DOHH2 (cell line): Measurements from ENCODE around the gene SPNS2.

Experiments
- H3F3A ChIP-seq: fragments of 200-600 bp; sonication (generic), shearing (Covaris generic); 2 replicates; pipeline ENCODE4 v1.6.0; 2016; ENCODE audit warnings: antibody characterized with exemption, mild to moderate bottlenecking; ENCODE audit not compliant: control insufficient read depth, insufficient read depth
- H3K27ac ChIP-seq: fragments of 200-600 bp; sonication (generic); 2 replicates; pipeline ENCODE4 v1.5.1; 2014; ENCODE audit warnings: low read depth, mild to moderate bottlenecking, low read length, moderate library complexity
- H3K27me3 ChIP-seq: fragments of 200-600 bp; sonication (generic); 2 replicates; pipeline ENCODE4 v1.6.1; 2014; ENCODE audit warnings: mild to moderate bottlenecking, low read length, mixed read lengths; ENCODE audit not compliant: control insufficient read depth
- H3K36me3 ChIP-seq: fragments of 200-600 bp; sonication (generic); 2 replicates; pipeline ENCODE4 v1.6.1; 2014; ENCODE audit warnings: mild to moderate bottlenecking, low read length, moderate library complexity, mixed read lengths; ENCODE audit not compliant: control insufficient read depth
- H3K4me1 ChIP-seq: fragments of 200-600 bp; sonication (generic); 2 replicates; pipeline ENCODE4 v1.6.1; 2014; ENCODE audit warnings: mild to moderate bottlenecking, low read length, mixed read lengths; ENCODE audit not compliant: control insufficient read depth
- H3K4me2 ChIP-seq: fragments of 200-600 bp; sonication (generic); 2 replicates; pipeline ENCODE4 v1.6.0; 2014; ENCODE audit warnings: mild to moderate bottlenecking, low read length, moderate library complexity
- H3K4me3 ChIP-seq: fragments of 200-600 bp; sonication (generic); 2 replicates; pipeline ENCODE4 v1.5.1; 2014; ENCODE audit warnings: mild to moderate bottlenecking, low read length, mixed read lengths
- H3K79me2 ChIP-seq: fragments of 200-600 bp; sonication (generic); 2 replicates; pipeline ENCODE4 v1.6.1; 2014; ENCODE audit warnings: mild to moderate bottlenecking, low read length, mixed read lengths; ENCODE audit not compliant: control insufficient read depth
- H3K9me2 ChIP-seq: fragments of 200-600 bp; sonication (generic); replicated peaks from 2 replicates; pipeline ENCODE4 v1.6.1; 2014; ENCODE audit warnings: mild to moderate bottlenecking, low read length, mixed read lengths; ENCODE audit not compliant: control insufficient read depth
- H3K9me3 ChIP-seq: fragments of 200-600 bp; sonication (generic); 2 replicates; pipeline ENCODE4 v1.6.1; 2014; ENCODE audit warnings: antibody characterized with exemption, low read length, mixed read lengths; ENCODE audit not compliant: control insufficient read depth, insufficient read depth
- H4K20me1 ChIP-seq: fragments of 200-600 bp; sonication (generic); 2 replicates; pipeline ENCODE4 v1.6.0; 2014; ENCODE audit warnings: low read depth, mild to moderate bottlenecking, antibody characterized with exemption, low read length, moderate library complexity; ENCODE audit not compliant: control insufficient read depth, insufficient read depth
- EZH2phosphoT487 ChIP-seq: fragments of 200-600 bp; sonication (generic); IDR thresholded peaks from 2 replicates; pipeline ENCODE4 v1.6.1; 2017; ENCODE audit warnings: borderline replicate concordance, mild to moderate bottlenecking, antibody characterized with exemption, low read length, moderate library complexity, mixed read lengths
- TF ChIP-seq, protein P1 (sequence below): fragments of 200-600 bp; sonication (generic); IDR thresholded peaks from one replicate; pipeline ENCODE4 v1.5.1; 2014; ENCODE audit warnings: antibody characterized with exemption, mild to moderate bottlenecking, low read depth, low read length; ENCODE audit not compliant: poor library complexity, severe bottlenecking

Gene SPNS2

DNA sequence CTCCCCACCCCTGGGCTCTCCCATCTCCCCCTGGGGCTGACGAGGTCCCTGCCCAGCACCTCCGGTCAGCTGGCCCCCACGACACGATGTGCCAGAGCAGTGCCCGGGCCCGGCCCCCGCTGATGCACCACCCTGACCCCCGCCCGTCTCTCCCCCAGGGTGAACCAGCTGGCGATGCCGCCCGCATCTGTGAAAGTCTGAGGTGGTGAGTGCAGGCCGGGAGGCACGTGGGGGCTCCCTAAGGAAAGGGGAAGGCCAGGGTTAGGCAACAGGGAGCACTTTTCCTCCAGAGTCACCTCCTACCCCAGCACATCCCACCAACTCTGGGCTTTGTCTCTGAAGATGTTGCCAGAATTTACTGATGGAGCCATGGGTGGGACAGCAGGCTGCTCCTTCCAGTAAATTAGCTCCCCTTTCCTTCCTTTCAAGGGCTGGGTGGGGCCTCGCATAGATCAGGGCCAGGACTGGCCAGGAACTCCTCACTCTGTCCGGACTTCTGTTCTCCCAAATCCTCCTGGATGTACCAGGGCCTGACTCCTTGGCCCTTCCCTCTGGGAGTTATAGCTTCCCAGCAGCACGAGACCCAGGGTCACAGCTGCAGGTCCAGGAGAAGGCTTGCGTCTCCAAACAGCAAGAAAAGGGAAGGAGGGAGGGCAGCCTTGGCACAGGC is 38.2 kb downstream of the SPNS2 start:
- Histone ChIP-seq H4K20me1 (no peaks in the 10 kb centered on the region), H3K4me3 (no peak overlapping the region), H3K4me2 (no peak overlapping the region), H3K9me2 (no peaks in the 10 kb centered on the region), H3F3A (peaks cover 12% of the 10 kb centered on the region), H3K27me3 (no peaks in the 10 kb centered on the region), H3K4me1 (no peaks in the 10 kb centered on the region), H3K36me3 (peaks cover 46% of the 10 kb centered on the region), H3K9me3 (no peaks in the 10 kb centered on the region), H3K27ac (no peak overlapping the region), H3K79me2 (no peaks in the 10 kb centered on the region)
- no peak for TF ChIP-seq EZH2phosphoT487
- TF ChIP-seq, protein P1, sequence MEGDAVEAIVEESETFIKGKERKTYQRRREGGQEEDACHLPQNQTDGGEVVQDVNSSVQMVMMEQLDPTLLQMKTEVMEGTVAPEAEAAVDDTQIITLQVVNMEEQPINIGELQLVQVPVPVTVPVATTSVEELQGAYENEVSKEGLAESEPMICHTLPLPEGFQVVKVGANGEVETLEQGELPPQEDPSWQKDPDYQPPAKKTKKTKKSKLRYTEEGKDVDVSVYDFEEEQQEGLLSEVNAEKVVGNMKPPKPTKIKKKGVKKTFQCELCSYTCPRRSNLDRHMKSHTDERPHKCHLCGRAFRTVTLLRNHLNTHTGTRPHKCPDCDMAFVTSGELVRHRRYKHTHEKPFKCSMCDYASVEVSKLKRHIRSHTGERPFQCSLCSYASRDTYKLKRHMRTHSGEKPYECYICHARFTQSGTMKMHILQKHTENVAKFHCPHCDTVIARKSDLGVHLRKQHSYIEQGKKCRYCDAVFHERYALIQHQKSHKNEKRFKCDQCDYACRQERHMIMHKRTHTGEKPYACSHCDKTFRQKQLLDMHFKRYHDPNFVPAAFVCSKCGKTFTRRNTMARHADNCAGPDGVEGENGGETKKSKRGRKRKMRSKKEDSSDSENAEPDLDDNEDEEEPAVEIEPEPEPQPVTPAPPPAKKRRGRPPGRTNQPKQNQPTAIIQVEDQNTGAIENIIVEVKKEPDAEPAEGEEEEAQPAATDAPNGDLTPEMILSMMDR: no peak

DNA sequence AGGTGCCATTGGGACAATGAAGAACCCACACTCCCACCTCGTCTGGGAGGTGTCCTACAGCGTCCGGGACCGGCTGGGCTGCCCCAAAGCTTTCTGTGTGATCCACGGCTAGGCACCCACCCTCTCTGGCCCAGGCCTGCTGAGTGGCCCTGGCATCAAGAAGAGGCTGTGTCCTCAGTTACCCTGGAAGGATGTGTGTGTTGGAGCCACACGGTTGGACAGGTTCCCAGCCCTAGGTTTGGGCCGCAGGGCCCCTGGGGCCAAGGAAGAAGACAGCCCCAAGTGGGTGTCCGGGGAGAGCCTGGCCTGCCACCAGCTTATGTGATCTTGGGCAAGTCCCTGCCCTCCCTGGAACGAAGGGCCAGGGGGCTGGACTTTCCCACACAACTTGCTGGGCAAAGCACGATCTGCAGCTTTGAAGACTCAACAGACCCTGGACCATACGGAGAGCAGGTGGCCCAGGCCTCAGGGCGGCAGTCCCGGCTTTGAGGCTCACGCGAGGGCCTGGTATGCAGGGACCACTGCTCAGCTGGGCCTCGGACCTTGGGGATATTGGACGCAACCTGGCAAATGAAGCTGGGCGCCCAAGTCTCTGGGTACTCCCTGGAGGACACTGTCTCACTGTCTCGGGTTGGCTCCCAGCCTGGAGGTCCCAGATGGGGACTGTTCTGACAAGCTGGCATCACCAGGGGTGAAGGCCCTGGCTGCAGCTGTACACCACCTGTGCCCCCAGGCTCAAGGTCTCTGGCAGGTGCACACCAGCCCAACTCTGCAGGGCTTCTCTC is 39.0 kb downstream of the SPNS2 start:
- TF ChIP-seq, protein P1: no peak
- no peak for TF ChIP-seq EZH2phosphoT487
- Histone ChIP-seq H3K9me2 (no peaks in the 10 kb centered on the region), H3K27ac (no peak overlapping the region), H3K36me3 (peaks cover 54% of the 10 kb centered on the region), H3K79me2 (no peaks in the 10 kb centered on the region), H3F3A (peaks cover 12% of the 10 kb centered on the region), H3K27me3 (no peaks in the 10 kb centered on the region), H3K4me3 (no peak overlapping the region), H3K9me3 (no peaks in the 10 kb centered on the region), H3K4me1 (no peaks in the 10 kb centered on the region), H3K4me2 (no peak overlapping the region), H4K20me1 (no peaks in the 10 kb centered on the region)

DNA sequence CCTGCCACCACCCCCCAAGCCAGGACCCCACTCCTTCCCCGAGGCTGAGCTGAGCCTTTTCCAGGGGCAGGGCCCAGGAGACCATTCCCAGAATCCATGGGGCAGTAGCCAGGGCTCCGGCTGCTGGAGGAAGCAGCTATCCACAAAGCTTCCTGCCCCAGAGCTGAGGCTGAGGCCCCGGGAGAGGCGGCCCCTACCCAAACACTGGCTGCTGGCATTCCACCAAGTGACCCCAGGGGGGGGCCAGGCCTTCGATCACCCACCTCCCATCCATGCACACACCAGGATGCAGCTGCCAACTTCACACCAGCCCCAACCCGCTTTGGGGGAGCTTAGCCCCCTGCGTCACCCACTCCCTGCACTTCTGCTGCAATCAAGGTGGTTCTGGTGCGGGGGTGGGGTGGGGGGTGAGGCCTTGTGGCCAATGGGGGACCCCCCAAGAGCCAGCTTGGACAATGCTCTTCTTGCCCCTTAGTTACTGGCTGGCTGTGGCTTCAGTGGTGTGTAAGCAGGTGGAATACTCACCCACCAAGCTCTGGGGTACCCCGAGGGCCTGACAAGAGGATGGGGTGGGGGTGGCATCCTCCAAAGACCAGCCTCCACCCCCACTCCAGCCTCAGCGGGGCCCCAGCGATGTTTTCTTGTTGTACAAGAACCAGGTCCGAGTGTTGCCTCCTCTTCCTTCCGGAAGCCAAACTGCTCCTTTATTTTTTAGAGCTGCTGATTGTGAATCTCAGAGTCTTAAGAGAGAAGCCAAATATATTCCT is 39.7 kb downstream of the SPNS2 start:
- Histone ChIP-seq H3K4me2 (no peak overlapping the region), H3K36me3 (peaks cover 62% of the 10 kb centered on the region), H3K9me3 (no peaks in the 10 kb centered on the region), H4K20me1 (no peaks in the 10 kb centered on the region), H3K79me2 (no peaks in the 10 kb centered on the region), H3F3A (peaks cover 12% of the 10 kb centered on the region), H3K4me3 (no peak overlapping the region), H3K9me2 (no peaks in the 10 kb centered on the region), H3K4me1 (no peaks in the 10 kb centered on the region), H3K27me3 (no peaks in the 10 kb centered on the region), H3K27ac (no peak overlapping the region)
- no peak for TF ChIP-seq EZH2phosphoT487
- TF ChIP-seq, protein P1: no peak
